G401 (cell line): ENCODE measurements around the gene DNAJB5. TPM values are rescaled to one million over a fixed set of nuclear protein-coding genes. Genes with fewer than 3 reads are reported as not detected.

Experiments
- DNase-seq: peaks from one replicate; pipeline ENCODE4 v3.0.0-alpha.2; 2015; ENCODE audit warnings: low spot score
- in situ Hi-C: cut with HindIII; loops from 2 replicates; pipeline ENCODE4 v1.10.0; 2016; ENCODE audit warnings: low sequenced_read_pairs, mixed read lengths
- total RNA-seq: library from RNA; depleted of rRNA; stranded (reverse); fragments of >200 nt; shearing (Covaris generic); gene quantifications from 2 replicates; pipeline ENCODE4 v1.2.3, GENCODE V29; 2014; rRNA removed

Gene DNAJB5
- total RNA-seq, 1 experiment from 2014 or later = 21.1 TPM

- no peak for DNase-seq
- in situ Hi-C loops = no loop called here
These were observed 46.5 kb downstream of the DNAJB5 start for GRCh38 chr9:35035851-35036701.

GRCh38 chr9:35042081-35042604, 52.6 kb downstream of the DNAJB5 start:
- DNase-seq = no peak
- in situ Hi-C loops = no loop called here

GRCh38 chr9:35042891-35043545, 53.5 kb downstream of the DNAJB5 start:
- in situ Hi-C loops = no loop called here
- no peak for DNase-seq

GRCh38 chr9:35044071-35044470, 54.5 kb downstream of the DNAJB5 start:
- no peak for DNase-seq
- in situ Hi-C loops = no loop called here

Other genes with a start within 250 kb of the DNAJB5 start
- gene PHF24, start 31.5 kb upstream of the DNAJB5 start, total RNA-seq = not detected in 2 replicates
- gene VCP, start 82.9 kb downstream of the DNAJB5 start, total RNA-seq = 295 and 352 TPM in 2 replicates
- 50.2 and 53.4 TPM in 2 replicates for gene FANCG, start 90.2 kb downstream of the DNAJB5 start, total RNA-seq
- 19.0 and 21.6 TPM in 2 replicates for gene PIGO, start 106.8 kb downstream of the DNAJB5 start, total RNA-seq
- gene STOML2, start 113.4 kb downstream of the DNAJB5 start, total RNA-seq = 379 and 450 TPM in 2 replicates
- gene ATOSB, start 126.1 kb downstream of the DNAJB5 start, total RNA-seq = 4.1 and 7.4 TPM in 2 replicates
- gene UNC13B, start 172.3 kb downstream of the DNAJB5 start, total RNA-seq = 8.7 and 10.3 TPM in 2 replicates